Measurements from ENCODE around the gene ATG7. TPM values are rescaled to one million over a fixed set of nuclear protein-coding genes. Genes with fewer than 3 reads are reported as not detected.
A peak's percentile ranks its signal among the peaks of the same experiment; 100 is the strongest.
"Not testable (repeated sequence)": the region's sequence is repeated elsewhere in the genome, so short reads cannot be mapped to it uniquely, and the experiment has no call there.

ATG7 gene
- total RNA-seq, 8 experiments from 2014 or later = 16.9 to 39.4 (median 24.8) TPM

DNA sequence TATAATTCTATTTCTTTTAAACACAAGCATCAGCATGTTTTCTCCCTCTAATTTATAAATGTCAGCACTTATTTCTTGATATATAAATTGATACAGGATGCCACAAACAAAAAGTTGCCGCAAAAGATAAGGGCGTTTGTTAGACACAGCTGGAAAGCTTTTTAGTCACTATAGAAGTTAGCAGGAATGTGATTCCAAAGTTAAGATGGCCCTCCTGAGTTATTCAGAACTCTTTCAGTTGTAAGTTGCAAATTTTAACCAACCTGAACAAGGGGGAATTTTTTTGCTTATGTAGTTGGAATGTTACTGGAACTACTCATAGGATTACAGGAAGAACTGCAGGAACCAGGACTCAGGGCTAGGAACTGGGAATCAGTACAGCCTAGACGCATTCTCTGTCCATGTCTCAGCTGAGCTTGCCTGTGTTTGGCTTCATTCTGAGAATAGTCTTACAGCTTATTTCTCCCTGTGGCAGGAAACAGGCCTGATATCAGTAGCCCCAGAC, 205.3 kb downstream of the ATG7 start:
- H3K4me1 ChIP-seq (replicated peaks in 1 of 2) = peaks cover 0 to 10% of the 10 kb centered on the region in 2 donors
- H3K27ac ChIP-seq = no peak overlapping the region
- 42 to 100% (median 72%) methylated on average over 2 to 3 of the region's 3 CpGs; no CpG with 5 or more reads in 2 of the 10 experiments for WGBS, 10 experiments
- in situ Hi-C loops (cut with MboI; ENCODE audit: low pct_unique_long_range_greater_than_20kb in 2 of 9, low sequenced_read_pairs in 9 of 9, unreplicated experiment in 9 of 9) = no loop called here
- H3K4me3 ChIP-seq = no peak overlapping the region
- peak in 3 of 8 experiments; percentile 39 to 84 (median 52) for ATAC-seq (replicated peaks in 6 of 8)

DNA sequence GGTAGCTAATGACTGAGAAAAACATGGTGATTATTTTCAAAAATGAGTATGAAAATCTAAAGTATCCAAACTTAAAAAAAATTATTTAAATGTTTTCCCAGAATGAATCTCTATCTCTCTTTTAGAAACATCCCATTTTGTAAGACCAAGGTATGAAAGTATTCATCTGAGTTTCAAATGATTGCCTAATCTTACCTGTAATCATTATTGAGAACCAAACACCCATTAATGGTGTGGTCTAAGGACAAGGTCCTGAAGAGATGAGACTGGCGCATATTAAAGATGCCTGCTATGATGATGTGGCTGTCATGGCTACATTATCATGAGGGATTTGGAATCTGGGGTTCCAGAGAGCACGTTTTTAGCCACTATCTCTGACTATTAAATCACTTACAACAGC, 206.0 kb downstream of the ATG7 start:
- H3K4me1 ChIP-seq (replicated peaks in 1 of 2) = peaks cover 0 to 10% of the 10 kb centered on the region in 2 donors
- in situ Hi-C loops (cut with MboI; ENCODE audit: low pct_unique_long_range_greater_than_20kb in 2 of 9, low sequenced_read_pairs in 9 of 9, unreplicated experiment in 9 of 9) = no loop called here
- 69 to 100% (median 100%) methylated on average over 1 to 2 of the region's 2 CpGs; no CpG with 5 or more reads in 1 of the 10 experiments for WGBS, 10 experiments
- H3K27ac ChIP-seq = no peak overlapping the region
- H3K4me3 ChIP-seq = no peak overlapping the region
- ATAC-seq (replicated peaks in 6 of 8) = peak in 1 of 8 experiments; percentile 23

GRCh38 chr3:11479221-11479620, 207.0 kb downstream of the ATG7 start:
- ATAC-seq (replicated peaks in 6 of 8) = no peak
- Histone ChIP-seq H3K27ac (no peak overlapping the region), H3K4me3 (no peak overlapping the region), H3K4me1 (replicated peaks in 1 of 2) (peaks cover 0 to 10% of the 10 kb centered on the region in 2 donors)
- 69 to 100% (median 91%) methylated on average over 1 to 3 of the region's 3 CpGs; no CpG with 5 or more reads in 2 of the 10 experiments for WGBS, 10 experiments
- in situ Hi-C loops (cut with MboI; ENCODE audit: low pct_unique_long_range_greater_than_20kb in 2 of 9, low sequenced_read_pairs in 9 of 9, unreplicated experiment in 9 of 9) = no loop called here

- H3K4me3 ChIP-seq = no peak overlapping the region
- in situ Hi-C loops (cut with MboI; ENCODE audit: low pct_unique_long_range_greater_than_20kb in 2 of 9, low sequenced_read_pairs in 9 of 9, unreplicated experiment in 9 of 9) = no loop called here
- H3K27ac ChIP-seq = peak overlapping the region in 1 of 2 donors; percentile 29
- ATAC-seq (replicated peaks in 6 of 8) = peak in 5 of 8 experiments; percentile 82 to 99 (median 95)
- 47 to 94% (median 75%) methylated on average over 2 to 7 of the region's 7 CpGs; no CpG with 5 or more reads in 3 of the 10 experiments for WGBS, 10 experiments
- H3K4me1 ChIP-seq (replicated peaks in 1 of 2) = peaks cover 0 to 10% of the 10 kb centered on the region in 2 donors
Measured at GRCh38 chr3:11480663-11481298, 208.6 kb downstream of the ATG7 start.

DNA sequence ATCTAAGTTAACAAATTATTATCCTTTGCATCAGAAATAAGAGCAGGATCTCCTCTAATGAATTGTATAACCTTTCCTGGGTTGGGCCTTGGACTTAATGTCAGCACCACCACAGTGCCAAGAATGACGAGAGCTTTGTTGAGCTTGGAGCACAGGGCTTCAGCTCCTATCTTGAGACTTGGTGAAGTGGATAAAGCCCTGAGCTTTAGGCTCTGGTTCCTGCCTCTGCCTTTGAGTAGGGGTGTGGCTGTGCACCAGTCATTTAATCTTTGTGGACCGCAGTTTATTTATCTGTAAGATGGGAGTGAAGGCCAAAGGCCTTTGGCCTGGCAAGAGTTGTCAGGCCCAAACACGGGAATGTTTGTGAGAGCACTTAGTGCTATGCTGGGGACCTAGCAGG, 209.4 kb downstream of the ATG7 start:
- no peak for ATAC-seq (replicated peaks in 6 of 8)
- in situ Hi-C loops (cut with MboI; ENCODE audit: low pct_unique_long_range_greater_than_20kb in 2 of 9, low sequenced_read_pairs in 9 of 9, unreplicated experiment in 9 of 9) = no loop called here
- Histone ChIP-seq H3K4me1 (replicated peaks in 1 of 2) (peaks cover 0 to 10% of the 10 kb centered on the region in 2 donors), H3K4me3 (no peak overlapping the region), H3K27ac (no peak overlapping the region)
- 0 to 100% (median 56%) methylated on average over 1 to 3 of the region's 3 CpGs; no CpG with 5 or more reads in 4 of the 10 experiments for WGBS, 10 experiments

DNA sequence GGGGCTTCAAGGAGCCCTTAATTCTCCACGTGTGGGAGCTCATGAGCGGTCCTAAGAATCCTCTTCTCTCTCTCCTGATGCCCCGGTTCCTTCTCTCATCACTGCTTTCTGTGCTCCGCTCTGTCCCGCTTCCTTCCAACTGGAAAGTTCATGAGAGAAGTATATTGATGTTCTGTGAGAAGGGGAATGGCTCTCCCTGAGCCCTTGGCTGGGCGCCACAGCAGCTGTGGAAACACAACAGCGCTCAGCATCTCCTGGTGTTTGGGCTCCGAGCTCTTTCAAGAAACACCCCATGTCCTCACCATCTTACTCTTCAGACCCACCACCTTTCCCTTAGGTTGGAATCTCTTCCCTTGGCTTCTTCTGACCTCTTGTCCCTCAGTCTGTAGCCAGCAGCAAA, 209.8 kb downstream of the ATG7 start:
- Histone ChIP-seq H3K27ac (no peak overlapping the region), H3K4me1 (replicated peaks in 1 of 2) (peaks cover 0 to 8% of the 10 kb centered on the region in 2 donors), H3K4me3 (no peak overlapping the region)
- WGBS, 10 experiments = 86 to 100% (median 100%) methylated on average over 1 to 6 of the region's 8 CpGs; no CpG with 5 or more reads in 4 of the 10 experiments
- ATAC-seq (replicated peaks in 6 of 8) = no peak
- in situ Hi-C loops (cut with MboI; ENCODE audit: low pct_unique_long_range_greater_than_20kb in 2 of 9, low sequenced_read_pairs in 9 of 9, unreplicated experiment in 9 of 9) = no loop called here

DNA sequence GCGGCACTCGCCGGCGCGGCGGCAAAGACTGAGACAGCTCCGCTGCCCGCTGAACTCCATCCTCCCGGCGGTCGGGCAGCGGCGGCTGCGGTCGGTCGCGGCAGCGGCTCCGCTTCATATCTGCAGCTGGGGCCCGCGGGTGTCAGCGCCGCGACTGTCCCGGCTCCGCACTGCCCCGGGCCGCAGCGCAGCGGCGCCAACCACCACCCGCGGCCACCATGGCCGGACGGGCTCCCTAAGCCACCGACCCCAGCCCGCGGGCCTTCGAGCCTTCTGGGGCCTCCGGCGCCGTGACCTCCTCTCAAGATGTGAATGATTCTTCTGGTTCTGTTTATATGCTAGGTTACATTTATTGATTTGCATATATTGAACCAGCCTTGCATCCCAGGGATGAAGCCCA, 216.2 kb downstream of the ATG7 start:
- H3K27ac ChIP-seq; H3K4me3 ChIP-seq; ATAC-seq (replicated peaks in 6 of 8); in situ Hi-C loops (cut with MboI; ENCODE audit: low pct_unique_long_range_greater_than_20kb in 2 of 9, low sequenced_read_pairs in 9 of 9, unreplicated experiment in 9 of 9); H3K4me1 ChIP-seq (replicated peaks in 1 of 2): not testable (repeated sequence)
- no CpG with 5 or more reads among the region's 42 CpGs for WGBS, 10 experiments

GRCh38 chr3:11494131-11494916, 222.1 kb downstream of the ATG7 start:
- WGBS, 10 experiments = 73 to 100% (median 95%) methylated on average over 2 to 5 of the region's 6 CpGs; no CpG with 5 or more reads in 1 of the 10 experiments
- no peak overlapping the region for H3K27ac ChIP-seq
- peaks cover 7 to 12% of the 10 kb centered on the region in 2 donors for H3K4me1 ChIP-seq (replicated peaks in 1 of 2)
- H3K4me3 ChIP-seq = no peak overlapping the region
- in situ Hi-C loops (cut with MboI; ENCODE audit: low pct_unique_long_range_greater_than_20kb in 2 of 9, low sequenced_read_pairs in 9 of 9, unreplicated experiment in 9 of 9) = no loop called here
- no peak for ATAC-seq (replicated peaks in 6 of 8)

DNA sequence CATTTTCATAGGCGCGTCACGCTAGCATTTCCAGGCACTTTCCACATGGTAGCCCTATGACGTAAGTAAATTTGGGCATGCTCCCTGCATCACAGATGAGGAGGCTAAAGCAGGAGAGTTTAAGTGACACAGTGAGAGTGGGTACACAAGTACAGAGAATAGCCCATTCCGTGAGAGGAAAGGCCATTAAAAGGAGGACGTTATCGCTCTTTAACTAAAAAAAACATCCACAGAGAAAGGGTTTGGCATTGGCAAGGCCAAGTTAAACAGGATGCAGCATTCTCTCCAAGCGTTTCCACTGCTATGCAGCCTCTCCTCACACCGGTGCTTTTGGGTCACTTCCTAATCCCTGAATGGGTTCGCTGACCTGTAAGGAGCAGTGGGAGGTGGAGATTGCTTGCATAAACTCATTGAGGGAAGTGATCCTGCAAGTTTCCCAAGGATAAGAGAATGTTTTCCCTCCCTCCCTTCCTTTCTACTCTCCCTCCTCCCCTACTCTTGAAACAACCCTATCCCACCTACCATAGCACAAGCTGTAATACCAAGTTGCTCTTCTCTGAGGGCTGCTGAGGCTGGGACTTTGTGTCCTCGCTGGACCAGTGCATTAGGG, 223.9 kb downstream of the ATG7 start:
- WGBS, 10 experiments = 25 to 97% (median 67%) methylated on average over 4 to 10 of the region's 11 CpGs; no CpG with 5 or more reads in 3 of the 10 experiments
- ATAC-seq (replicated peaks in 6 of 8) = peak in 5 of 8 experiments; percentile 39 to 92 (median 69)

GRCh38 chr3:11498177-11498576, 226.0 kb downstream of the ATG7 start:
- H3K27ac ChIP-seq = no peak overlapping the region
- in situ Hi-C loops (cut with MboI; ENCODE audit: low pct_unique_long_range_greater_than_20kb in 2 of 9, low sequenced_read_pairs in 9 of 9, unreplicated experiment in 9 of 9) = no loop called here

More for the DNA sequence above, 223.9 kb downstream of the ATG7 start:
- H3K27ac ChIP-seq = peak overlapping the region in 1 of 2 donors; percentile 15
- no peak overlapping the region for H3K4me3 ChIP-seq
- in situ Hi-C loops (cut with MboI; ENCODE audit: low pct_unique_long_range_greater_than_20kb in 2 of 9, low sequenced_read_pairs in 9 of 9, unreplicated experiment in 9 of 9) = no loop called here
- peaks cover 7 to 12% of the 10 kb centered on the region in 2 donors for H3K4me1 ChIP-seq (replicated peaks in 1 of 2)

DNA sequence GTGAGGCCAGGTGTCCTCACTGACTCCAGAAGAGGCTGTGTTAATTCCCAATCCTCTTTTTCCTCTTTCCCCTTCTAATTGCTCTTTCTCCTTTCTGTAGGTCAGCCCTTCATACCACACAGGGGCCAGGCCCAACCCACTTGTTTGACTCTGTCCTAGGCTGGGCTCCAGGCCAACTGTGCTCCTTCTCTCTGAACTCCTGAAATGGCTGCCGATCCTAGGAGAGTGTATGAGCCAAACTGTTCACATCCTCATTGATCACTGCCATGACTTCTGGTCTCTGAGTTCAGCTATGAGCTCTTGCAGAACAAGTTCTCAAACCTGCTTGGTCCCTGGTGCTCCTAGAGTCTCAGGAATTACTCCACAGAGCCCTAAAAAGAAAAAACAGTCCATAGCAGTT, 226.4 kb downstream of the ATG7 start:
- in situ Hi-C loops (cut with MboI; ENCODE audit: low pct_unique_long_range_greater_than_20kb in 2 of 9, low sequenced_read_pairs in 9 of 9, unreplicated experiment in 9 of 9) = no loop called here
- Histone ChIP-seq H3K4me3 (no peak overlapping the region), H3K4me1 (replicated peaks in 1 of 2) (peaks cover 7 to 12% of the 10 kb centered on the region in 2 donors), H3K27ac (no peak overlapping the region)
- peak in 6 of 8 experiments; percentile 28 to 91 (median 81) for ATAC-seq (replicated peaks in 6 of 8)
- WGBS, 10 experiments = 40 to 60% methylated on average over 1 of the region's 1 CpG; no CpG with 5 or more reads in 8 of the 10 experiments

More at GRCh38 chr3:11498177-11498576, 226.0 kb downstream of the ATG7 start:
- ATAC-seq (replicated peaks in 6 of 8) = peak in 1 of 8 experiments; percentile 74
- no peak overlapping the region for H3K4me3 ChIP-seq
- peaks cover 7 to 12% of the 10 kb centered on the region in 2 donors for H3K4me1 ChIP-seq (replicated peaks in 1 of 2)
- WGBS, 10 experiments = 50 to 100% (median 100%) methylated on average over 1 to 2 of the region's 2 CpGs; no CpG with 5 or more reads in 5 of the 10 experiments

- no peak overlapping the region for H3K4me3 ChIP-seq
- WGBS, 10 experiments = 8 to 97% (median 73%) methylated on average over 1 to 6 of the region's 6 CpGs; no CpG with 5 or more reads in 4 of the 10 experiments
- H3K27ac ChIP-seq = no peak overlapping the region
- peaks cover 7 to 12% of the 10 kb centered on the region in 2 donors for H3K4me1 ChIP-seq (replicated peaks in 1 of 2)
- ATAC-seq (replicated peaks in 6 of 8) = peak in 2 of 8 experiments; percentile 78 to 88
- in situ Hi-C loops (cut with MboI; ENCODE audit: low pct_unique_long_range_greater_than_20kb in 2 of 9, low sequenced_read_pairs in 9 of 9, unreplicated experiment in 9 of 9) = no loop called here
Measured at GRCh38 chr3:11499144-11499543, 226.9 kb downstream of the ATG7 start.
